Right lobe of liver (tissue), 6 donors: Measurements from ENCODE around the gene NBL1. TPM values are rescaled to one million over a fixed set of nuclear protein-coding genes. Genes with fewer than 3 reads are reported as not detected.

Experiments used
- ATAC-seq, 4 donors: fragments of 200-7000 bp; cut with Tn5 transposase; one replicate each; pipeline ENCODE4 v1.9.1; 2020; ENCODE audit warnings: mild to moderate bottlenecking in 4 of 4, moderate library complexity in 4 of 4
- DNase-seq, 3 donors: peaks; one replicate each; pipeline ENCODE4 v3.0.0-alpha.2; 2020
- H3K27ac ChIP-seq, 3 donors: fragments of 200-600 bp; one replicate each; pipeline ENCODE4 v1.8.0; 2022
- H3K27me3 ChIP-seq, 2 donors: fragments of 200-600 bp; one replicate each; pipeline ENCODE4 v1.8.0; 2022
- H3K36me3 ChIP-seq, 4 donors: fragments of 200-600 bp; sonication (generic) in 1 of 4; one replicate each; pipeline versions ENCODE4 v1.5.1 to v1.8.0; 2017 to 2022; ENCODE audit warnings: control low read depth in 1 of 4
- H3K4me1 ChIP-seq, 4 donors: fragments of 200-600 bp; sonication (generic) in 1 of 4; one replicate each; pipeline versions ENCODE4 v1.5.1 to v1.8.0; 2017 to 2022; ENCODE audit warnings: control low read depth in 1 of 4
- H3K4me3 ChIP-seq, 3 donors: fragments of 200-600 bp; one replicate each; pipeline ENCODE4 v1.8.0; 2022
- H3K9me3 ChIP-seq, 4 donors: fragments of 200-600 bp; sonication (generic) in 1 of 4; one replicate each; pipeline versions ENCODE4 v1.5.1 to v1.8.0; 2017 to 2022; ENCODE audit warnings: control low read depth in 1 of 4
- CTCF ChIP-seq, 4 donors: fragments of 200-600 bp in 3 of 4; fragments of 450-650 bp in 1 of 4; IDR thresholded peaks; one replicate each; pipeline versions ENCODE4 v1.5.1 to v1.8.0; 2016 to 2022; ENCODE audit warnings: antibody characterized with exemption in 4 of 4, mild to moderate bottlenecking in 2 of 4
- POLR2A ChIP-seq: fragments of 450-650 bp; IDR thresholded peaks from one replicate; pipeline ENCODE4 v1.6.1; 2017; ENCODE audit warnings: antibody characterized with exemption, mild to moderate bottlenecking
- WGBS: methylation state at CpG from one replicate; pipeline ENCODE4 v1.1.6; 2018; ENCODE audit warnings: low coverage, low lambda C conversion rate; ENCODE audit not compliant: insufficient coverage; ENCODE audit errors: missing lambda C conversion rate; 5-methylcytosine and 5-hydroxymethylcytosine counted together
- intact Hi-C, 2 donors: fragments of 100-400 bp; cut with DNase I; formaldehyde crosslinking; loops; one replicate each; pipeline versions ENCODE4 v1.11.2 to v1.14.1; 2022
- total RNA-seq, 6 experiments: library from RNA; depleted of rRNA in 2 of 6; stranded (reverse); fragments of >200 nt in 2 of 6; fragmentation: NEBNext Ultra II Directional in 3 of 6; extraction: Animal tissue kit (Norgen Biotek cat#: 25700) in 3 of 6; gene quantifications; one replicate each; pipeline versions ENCODE4 v1.1.0 to v1.2.4, GENCODE V29; 2016 to 2023
- donor health status: DM: no; HTN: yes; CAD: no.
- donor health status: DM: no; HTN: no; CAD: no.
- donor health status: DM: no; HTN: no; CAD: no.
- donor health status: DM: no; HTN: yes; CAD: no.
- donor health status: DM: no; HTN: yes; CAD: no.

The NBL1 gene
- total RNA-seq, 6 experiments from 2014 or later = 2.2 to 5.7 (median 3.4) TPM

GRCh38 chr1:19683351-19683750, 39.2 kb downstream of the NBL1 start:
- Histone ChIP-seq H3K27ac (no peak overlapping the region), H3K9me3 (no peaks in the 10 kb centered on the region), H3K4me1 (no peaks in the 10 kb centered on the region), H3K4me3 (no peak overlapping the region), H3K27me3 (no peaks in the 10 kb centered on the region), H3K36me3 (no peaks in the 10 kb centered on the region)
- DNase-seq = no peak
- ATAC-seq = no peak
- WGBS = 70% methylated on average over 1 of the region's 8 CpGs
- intact Hi-C loops = no loop called here
- no peak for TF ChIP-seq CTCF (IDR thresholded peaks at IDR 0.05)
- TF ChIP-seq POLR2A = no peak

- no peaks in the 10 kb centered on the region for H3K9me3 ChIP-seq
- WGBS = 78% methylated on average over 2 of the region's 2 CpGs
- DNase-seq = no peak
- H3K36me3 ChIP-seq = no peaks in the 10 kb centered on the region
- H3K4me3 ChIP-seq = no peak overlapping the region
- no peak overlapping the region for H3K27ac ChIP-seq
- no peak for TF ChIP-seq POLR2A
- TF ChIP-seq CTCF (IDR thresholded peaks at IDR 0.05) = no peak
- no peaks in the 10 kb centered on the region for H3K27me3 ChIP-seq
- intact Hi-C loops = no loop called here
- ATAC-seq = no peak
- no peaks in the 10 kb centered on the region for H3K4me1 ChIP-seq
Measured at GRCh38 chr1:19684677-19685076, 40.6 kb downstream of the NBL1 start.

GRCh38 chr1:19685994-19686393, 41.9 kb downstream of the NBL1 start:
- WGBS = 96% methylated on average over 4 of the region's 9 CpGs
- no peaks in the 10 kb centered on the region for H3K27me3 ChIP-seq
- no peak overlapping the region for H3K27ac ChIP-seq
- intact Hi-C loops = no loop called here
- ATAC-seq = no peak
- H3K4me3 ChIP-seq = no peak overlapping the region
- H3K9me3 ChIP-seq = no peaks in the 10 kb centered on the region
- H3K36me3 ChIP-seq = no peaks in the 10 kb centered on the region
- DNase-seq = no peak
- H3K4me1 ChIP-seq = no peaks in the 10 kb centered on the region
- no peak for TF ChIP-seq POLR2A
- TF ChIP-seq CTCF (IDR thresholded peaks at IDR 0.05) = no peak

GRCh38 chr1:19687414-19687813, 43.3 kb downstream of the NBL1 start:
- Histone ChIP-seq H3K36me3 (peaks cover 0 to 2% (median 0%) of the 10 kb centered on the region in 4 donors), H3K9me3 (no peaks in the 10 kb centered on the region), H3K4me1 (no peaks in the 10 kb centered on the region), H3K27me3 (no peaks in the 10 kb centered on the region), H3K4me3 (no peak overlapping the region), H3K27ac (no peak overlapping the region)
- intact Hi-C loops = no loop called here
- ATAC-seq (no peak), DNase-seq (no peak)
- 100% methylated on average over 1 of the region's 1 CpG for WGBS
- no peak for TF ChIP-seq POLR2A
- no peak for TF ChIP-seq CTCF (IDR thresholded peaks at IDR 0.05)
